Neural cell (in vitro differentiated cells): Measurements from ENCODE around the gene MCAT.

ENCODE experiments used
- CTCF ChIP-seq: fragments of 450-650 bp; IDR thresholded peaks from 2 replicates; pipeline ENCODE4 v1.5.1; 2014; ENCODE audit warnings: antibody characterized with exemption, mild to moderate bottlenecking, moderate library complexity; ENCODE audit not compliant: poor library complexity, severe bottlenecking
- EZH2 ChIP-seq: fragments of 200-600, 300-800 bp; shearing (Covaris generic), sonication (generic); IDR thresholded peaks from 2 replicates; pipeline ENCODE4 v1.6.1; 2014; ENCODE audit warnings: antibody characterized with exemption, low read length, borderline replicate concordance, mild to moderate bottlenecking; ENCODE audit not compliant: insufficient read depth, poor library complexity, severe bottlenecking
- RAD21 ChIP-seq: fragments of 450-650 bp; conservative IDR thresholded peaks from 2 replicates; pipeline ENCODE4 v1.6.1; 2014; ENCODE audit warnings: antibody characterized with exemption, mild to moderate bottlenecking, moderate library complexity
- TF ChIP-seq, protein P1 (sequence below): IDR thresholded peaks from 2 replicates; pipeline ENCODE4 v1.6.1; 2012; ENCODE audit warnings: borderline replicate concordance

DNA sequence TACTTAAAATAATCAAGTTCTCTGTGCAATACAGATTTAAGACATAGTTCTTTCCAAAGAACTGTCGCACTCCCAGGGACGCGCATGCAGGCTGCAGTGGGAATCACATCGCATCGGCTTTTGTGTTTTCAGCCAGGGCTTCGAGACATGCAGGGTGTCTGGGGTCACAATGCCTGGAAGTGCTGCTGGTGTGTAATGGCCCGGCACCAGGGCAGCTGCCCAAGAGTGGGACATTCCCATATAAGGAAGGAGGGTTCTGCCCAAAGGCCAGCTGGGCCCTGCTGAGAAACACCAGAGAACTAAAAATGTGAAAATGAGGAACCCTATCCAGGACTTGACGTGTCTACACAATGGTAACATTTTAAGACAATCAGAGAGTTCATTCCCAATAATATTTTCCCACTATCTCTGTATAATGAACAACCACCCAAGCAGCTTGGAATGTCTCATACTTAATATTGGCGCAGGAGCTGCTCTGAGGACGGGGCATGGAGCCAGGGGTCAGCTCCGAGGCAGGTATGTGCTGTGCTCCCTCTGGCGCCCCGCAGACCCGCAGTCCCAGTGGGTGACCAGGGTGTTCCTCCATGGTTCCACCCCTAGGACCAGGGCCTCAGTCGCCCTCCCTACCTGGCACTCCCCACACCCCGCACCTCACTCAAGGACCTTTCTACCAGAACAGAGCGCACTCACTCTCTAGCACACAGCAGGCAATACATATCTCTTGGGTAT lies 11.3 kb downstream of the MCAT start:
- no peak for TF ChIP-seq CTCF
- TF ChIP-seq, protein P1, sequence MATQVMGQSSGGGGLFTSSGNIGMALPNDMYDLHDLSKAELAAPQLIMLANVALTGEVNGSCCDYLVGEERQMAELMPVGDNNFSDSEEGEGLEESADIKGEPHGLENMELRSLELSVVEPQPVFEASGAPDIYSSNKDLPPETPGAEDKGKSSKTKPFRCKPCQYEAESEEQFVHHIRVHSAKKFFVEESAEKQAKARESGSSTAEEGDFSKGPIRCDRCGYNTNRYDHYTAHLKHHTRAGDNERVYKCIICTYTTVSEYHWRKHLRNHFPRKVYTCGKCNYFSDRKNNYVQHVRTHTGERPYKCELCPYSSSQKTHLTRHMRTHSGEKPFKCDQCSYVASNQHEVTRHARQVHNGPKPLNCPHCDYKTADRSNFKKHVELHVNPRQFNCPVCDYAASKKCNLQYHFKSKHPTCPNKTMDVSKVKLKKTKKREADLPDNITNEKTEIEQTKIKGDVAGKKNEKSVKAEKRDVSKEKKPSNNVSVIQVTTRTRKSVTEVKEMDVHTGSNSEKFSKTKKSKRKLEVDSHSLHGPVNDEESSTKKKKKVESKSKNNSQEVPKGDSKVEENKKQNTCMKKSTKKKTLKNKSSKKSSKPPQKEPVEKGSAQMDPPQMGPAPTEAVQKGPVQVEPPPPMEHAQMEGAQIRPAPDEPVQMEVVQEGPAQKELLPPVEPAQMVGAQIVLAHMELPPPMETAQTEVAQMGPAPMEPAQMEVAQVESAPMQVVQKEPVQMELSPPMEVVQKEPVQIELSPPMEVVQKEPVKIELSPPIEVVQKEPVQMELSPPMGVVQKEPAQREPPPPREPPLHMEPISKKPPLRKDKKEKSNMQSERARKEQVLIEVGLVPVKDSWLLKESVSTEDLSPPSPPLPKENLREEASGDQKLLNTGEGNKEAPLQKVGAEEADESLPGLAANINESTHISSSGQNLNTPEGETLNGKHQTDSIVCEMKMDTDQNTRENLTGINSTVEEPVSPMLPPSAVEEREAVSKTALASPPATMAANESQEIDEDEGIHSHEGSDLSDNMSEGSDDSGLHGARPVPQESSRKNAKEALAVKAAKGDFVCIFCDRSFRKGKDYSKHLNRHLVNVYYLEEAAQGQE = no peak
- no peak for TF ChIP-seq EZH2
- TF ChIP-seq RAD21 = no peak
